K562 (cell line): Measurements from ENCODE around the gene GPR107. TPM values are rescaled to one million over a fixed set of nuclear protein-coding genes. Genes with fewer than 3 reads are reported as not detected.

Experiments
- BDP1 ChIP-seq: IDR thresholded peaks from 3 replicates; pipeline ENCODE4 v1.6.1; 2011; ENCODE audit not compliant: insufficient read length, insufficient read depth
- ETV5 ChIP-seq: sonication (generic); formaldehyde crosslinking; IDR thresholded peaks from 2 replicates; pipeline ENCODE4 v1.4.0; 2020; ENCODE audit warnings: low read depth, mild to moderate bottlenecking, missing genetic modification reagents
- HDGF ChIP-seq: fragments of 450-650 bp; IDR thresholded peaks from 2 replicates; pipeline ENCODE4 v1.6.1; 2016
- KDM1A ChIP-seq, 2 experiments: fragments of 450-650 bp; IDR thresholded peaks; 2 replicates each; pipeline ENCODE4 v1.6.1; 2016; ENCODE audit warnings: mild to moderate bottlenecking in 2 of 2
- MAFG ChIP-seq: fragments of 450-650 bp; conservative IDR thresholded peaks from 2 replicates; pipeline ENCODE4 v1.6.1; 2016; ENCODE audit warnings: missing genetic modification characterization, missing compliant biosample characterization
- MAFK ChIP-seq: IDR thresholded peaks from 2 replicates; pipeline ENCODE4 v1.6.1; 2011; ENCODE audit warnings: low read length, improper control_type of control experiment
- NCOA2 ChIP-seq, 2 experiments: fragments of 450-650 bp; IDR thresholded peaks; 2 replicates each; pipeline ENCODE4 v1.6.1; 2018; ENCODE audit warnings: mild to moderate bottlenecking in 2 of 2, moderate library complexity in 1 of 2; ENCODE audit not compliant: partially characterized antibody in 2 of 2
- NFIC ChIP-seq: fragments of 450-650 bp; IDR thresholded peaks from 2 replicates; pipeline ENCODE4 v1.6.1; 2017; ENCODE audit warnings: mild to moderate bottlenecking, inconsistent platforms
- RAD51 ChIP-seq: fragments of 450-650 bp; IDR thresholded peaks from 2 replicates; pipeline ENCODE4 v1.7.1; 2016; ENCODE audit warnings: low read depth, mild to moderate bottlenecking, borderline replicate concordance
- RFX1 ChIP-seq: fragments of 450-650 bp; IDR thresholded peaks from 2 replicates; pipeline ENCODE4 v1.6.1; 2016; ENCODE audit warnings: mild to moderate bottlenecking, moderate library complexity
- SNRNP70 ChIP-seq: fragments of 200-400 bp; formaldehyde crosslinking; optimal IDR thresholded peaks from 2 replicates; pipeline ENCODE3; 2017; ENCODE audit warnings: low read depth, low read length
- TCF7 ChIP-seq: sonication (generic); IDR thresholded peaks from 2 replicates; pipeline ENCODE4 v1.6.1; 2016; ENCODE audit warnings: antibody characterized with exemption, borderline replicate concordance
- TOE1 ChIP-seq, 2 experiments: fragments of 450-650 bp in 1 of 2; sonication (generic) in 1 of 2; formaldehyde crosslinking in 1 of 2; IDR thresholded peaks; 2 replicates each; pipeline versions ENCODE4 v1.7.1 to v1.8.0; 2016 to 2022; ENCODE audit warnings: borderline replicate concordance in 2 of 2, mild to moderate bottlenecking in 2 of 2, antibody characterized with exemption in 1 of 2, inconsistent platforms in 1 of 2, low read depth in 1 of 2, missing genetic modification reagents in 1 of 2, moderate library complexity in 1 of 2
- ZBTB1 ChIP-seq: sonication (generic); formaldehyde crosslinking; IDR thresholded peaks from 2 replicates; pipeline ENCODE4 v1.8.1; 2023; ENCODE audit warnings: missing genetic modification reagents, low read depth, mild to moderate bottlenecking, borderline replicate concordance
- ZBTB8A ChIP-seq: fragments of 450-650 bp; IDR thresholded peaks from 2 replicates; pipeline ENCODE4 v1.6.1; 2018; ENCODE audit warnings: mild to moderate bottlenecking, moderate library complexity; ENCODE audit not compliant: partially characterized antibody
- ZKSCAN8 ChIP-seq: fragments of 200-800 bp; sonication (Bioruptor generic); IDR thresholded peaks from 2 replicates; pipeline ENCODE4 v1.6.1; 2016; ENCODE audit warnings: missing genetic modification characterization, missing compliant biosample characterization
- ZNF124 ChIP-seq: sonication (generic); formaldehyde crosslinking; IDR thresholded peaks from 2 replicates; pipeline ENCODE4 v1.8.1; 2022; ENCODE audit warnings: missing genetic modification reagents
- ZZZ3 ChIP-seq: fragments of 450-650 bp; IDR thresholded peaks from 2 replicates; pipeline ENCODE4 v1.6.1; 2016; ENCODE audit warnings: antibody characterized with exemption, mild to moderate bottlenecking, moderate library complexity
- polyA plus RNA-seq, 8 experiments: library from polyadenylated mRNA; depleted of rRNA in 4 of 8; stranded (reverse) in 5 of 8; unstranded in 3 of 8; fragments of >200 nt; fragmentation: Nextera tagmentation in 2 of 8; fragmentation: Illumina TruSeq in 1 of 8; extraction: Ambion mirVana in 2 of 8; extraction: Trizol in 1 of 8; gene quantifications; 2 replicates each; pipeline versions ENCODE4 v1.2.1 to v1.2.3, GENCODE V29; 2011 to 2014; ENCODE audit warnings: inconsistent platforms in 1 of 8, missing spikeins in 1 of 8
- total RNA-seq, 7 experiments: library from RNA; depleted of rRNA in 6 of 7; stranded (reverse); fragments of >200 nt in 6 of 7; fragmentation: Illumina TruSeq in 2 of 7; extraction: Trizol in 2 of 7; gene quantifications; 2 replicates each; pipeline versions ENCODE4 v1.2.1 to v1.2.3, GENCODE V29; 2011 to 2021; ENCODE audit warnings: low replicate concordance in 1 of 7
- TF ChIP-seq, protein P1 (sequence below): fragments of 250-450 bp; sonication (Bioruptor Pico); IDR thresholded peaks from 2 replicates; pipeline ENCODE4 v1.4.0; 2020; ENCODE audit warnings: mild to moderate bottlenecking, moderate library complexity
- TF ChIP-seq, protein P2 (sequence below), 2 experiments: fragments of 450-650 bp in 1 of 2; sonication (generic) in 1 of 2; formaldehyde crosslinking in 1 of 2; IDR thresholded peaks in 1 of 2; conservative IDR thresholded peaks in 1 of 2; 2 replicates each; pipeline versions ENCODE4 v1.6.1 to v1.8.1; 2016 to 2023; ENCODE audit warnings: mild to moderate bottlenecking in 2 of 2, moderate library complexity in 2 of 2, inconsistent platforms in 1 of 2, missing genetic modification reagents in 1 of 2
- TF ChIP-seq, protein P3 (sequence below): fragments of 250-450 bp; sonication (Bioruptor Pico); IDR thresholded peaks from 2 replicates; pipeline ENCODE4 v1.8.0; 2022; ENCODE audit warnings: moderate library complexity, mild to moderate bottlenecking, inconsistent platforms
- TF ChIP-seq, protein P4 (sequence below): sonication (generic); formaldehyde crosslinking; IDR thresholded peaks from 2 replicates; pipeline ENCODE4 v1.8.0; 2022; ENCODE audit warnings: missing genetic modification reagents, mild to moderate bottlenecking, moderate library complexity, borderline replicate concordance

Gene GPR107
- total and polyA plus RNA-seq, 9 of the 15 experiments (the other 6 are each of a cell fraction or from before 2014, with no cell fraction given): 3.2 to 34.6 (median 14.4) TPM

DNA sequence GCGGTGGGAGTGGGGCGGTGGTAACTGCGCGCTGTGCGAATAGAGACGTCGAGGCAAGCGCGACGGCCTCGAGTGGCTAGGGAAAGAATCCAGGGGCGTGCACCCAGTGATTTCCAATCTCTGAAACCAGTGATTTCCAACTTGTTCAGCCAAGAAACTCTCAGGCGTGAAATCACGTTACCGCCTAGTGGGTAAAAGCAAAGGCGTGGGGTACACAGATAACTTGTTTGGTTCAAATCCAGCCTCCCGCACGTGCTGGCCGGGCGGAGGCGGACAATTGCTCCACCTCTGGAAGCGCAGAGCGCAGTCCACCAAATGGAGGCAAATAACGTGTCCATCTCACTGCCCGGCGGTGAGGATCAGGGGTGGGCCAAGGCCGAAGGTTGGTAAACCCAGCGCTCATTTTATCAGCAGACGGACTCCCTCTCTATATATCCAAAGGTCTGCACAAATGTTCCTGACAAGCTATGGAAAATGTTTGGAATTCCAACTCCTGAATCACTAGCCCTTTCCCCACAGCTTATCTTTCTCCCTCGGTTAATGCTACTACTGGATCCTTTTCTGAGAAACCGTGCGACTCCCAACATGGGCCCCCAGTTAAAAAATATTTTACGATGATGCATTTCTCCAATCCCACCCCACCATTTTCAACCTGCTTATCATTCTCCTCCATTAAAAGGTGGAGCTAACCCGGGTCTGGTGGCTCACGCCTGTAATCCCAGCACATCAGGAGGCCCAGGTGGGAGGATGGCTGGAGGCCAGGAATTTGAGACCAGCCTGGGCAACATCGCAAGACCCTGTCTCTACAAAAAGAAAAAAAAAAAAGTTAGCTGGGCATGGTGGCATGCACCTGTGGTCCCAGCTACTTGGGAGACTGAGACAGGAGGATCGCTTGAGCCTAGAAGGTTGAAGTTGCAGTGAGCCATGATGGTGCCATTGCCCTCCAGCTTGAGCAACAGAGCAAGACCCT, 9.8 kb upstream of the GPR107 start (continued):
- TF ChIP-seq, protein P1, sequence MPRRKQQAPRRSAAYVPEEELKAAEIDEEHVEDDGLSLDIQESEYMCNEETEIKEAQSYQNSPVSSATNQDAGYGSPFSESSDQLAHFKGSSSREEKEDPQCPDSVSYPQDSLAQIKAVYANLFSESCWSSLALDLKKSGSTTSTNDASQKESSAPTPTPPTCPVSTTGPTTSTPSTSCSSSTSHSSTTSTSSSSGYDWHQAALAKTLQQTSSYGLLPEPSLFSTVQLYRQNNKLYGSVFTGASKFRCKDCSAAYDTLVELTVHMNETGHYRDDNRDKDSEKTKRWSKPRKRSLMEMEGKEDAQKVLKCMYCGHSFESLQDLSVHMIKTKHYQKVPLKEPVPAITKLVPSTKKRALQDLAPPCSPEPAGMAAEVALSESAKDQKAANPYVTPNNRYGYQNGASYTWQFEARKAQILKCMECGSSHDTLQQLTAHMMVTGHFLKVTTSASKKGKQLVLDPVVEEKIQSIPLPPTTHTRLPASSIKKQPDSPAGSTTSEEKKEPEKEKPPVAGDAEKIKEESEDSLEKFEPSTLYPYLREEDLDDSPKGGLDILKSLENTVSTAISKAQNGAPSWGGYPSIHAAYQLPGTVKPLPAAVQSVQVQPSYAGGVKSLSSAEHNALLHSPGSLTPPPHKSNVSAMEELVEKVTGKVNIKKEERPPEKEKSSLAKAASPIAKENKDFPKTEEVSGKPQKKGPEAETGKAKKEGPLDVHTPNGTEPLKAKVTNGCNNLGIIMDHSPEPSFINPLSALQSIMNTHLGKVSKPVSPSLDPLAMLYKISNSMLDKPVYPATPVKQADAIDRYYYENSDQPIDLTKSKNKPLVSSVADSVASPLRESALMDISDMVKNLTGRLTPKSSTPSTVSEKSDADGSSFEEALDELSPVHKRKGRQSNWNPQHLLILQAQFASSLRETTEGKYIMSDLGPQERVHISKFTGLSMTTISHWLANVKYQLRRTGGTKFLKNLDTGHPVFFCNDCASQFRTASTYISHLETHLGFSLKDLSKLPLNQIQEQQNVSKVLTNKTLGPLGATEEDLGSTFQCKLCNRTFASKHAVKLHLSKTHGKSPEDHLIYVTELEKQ (CRISPR knock-in tag): no peak
- TF ChIP-seq RFX1 (no peak), ZZZ3 (no peak), SNRNP70 (no peak), TOE1 (IDR thresholded peaks at IDR 0.05; ENCODE audit: borderline replicate concordance) (no peak), TOE1 (CRISPR knock-in tag; IDR thresholded peaks at IDR 0.05; ENCODE audit: borderline replicate concordance, low read depth) (no peak), HDGF (no peak), BDP1 (no peak), ZKSCAN8 (no peak), TCF7 (no peak), MAFK (no peak), ZNF124 (CRISPR knock-in tag) (no peak), RAD51 (no peak), ETV5 (CRISPR knock-in tag) (no peak; the same call in 1 of the 2 replicates), ZBTB1 (CRISPR knock-in tag) (0 out of 2 replicates have a peak, but pooled peaks have one; percentile 59), NFIC (peak; percentile 73), ZBTB8A (no peak), KDM1A (IDR thresholded peaks at IDR 0.05) (peak; percentile 100), NCOA2 (IDR thresholded peaks at IDR 0.05; ENCODE audit: partially characterized antibody in 2 of 2) (no peak), MAFG (tag) (no peak)
- TF ChIP-seq, protein P2, sequence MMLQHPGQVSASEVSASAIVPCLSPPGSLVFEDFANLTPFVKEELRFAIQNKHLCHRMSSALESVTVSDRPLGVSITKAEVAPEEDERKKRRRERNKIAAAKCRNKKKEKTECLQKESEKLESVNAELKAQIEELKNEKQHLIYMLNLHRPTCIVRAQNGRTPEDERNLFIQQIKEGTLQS (IDR thresholded peaks at IDR 0.05): no peak; the same call in 1 of the 2 replicates
- TF ChIP-seq, protein P2 (CRISPR knock-in tag; conservative IDR thresholded peaks at IDR 0.05): no peak
- TF ChIP-seq, protein P3, sequence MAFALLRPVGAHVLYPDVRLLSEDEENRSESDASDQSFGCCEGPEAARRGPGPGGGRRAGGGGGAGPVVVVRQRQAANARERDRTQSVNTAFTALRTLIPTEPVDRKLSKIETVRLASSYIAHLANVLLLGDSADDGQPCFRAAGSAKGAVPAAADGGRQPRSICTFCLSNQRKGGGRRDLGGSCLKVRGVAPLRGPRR (CRISPR knock-in tag): no peak
- TF ChIP-seq, protein P4, sequence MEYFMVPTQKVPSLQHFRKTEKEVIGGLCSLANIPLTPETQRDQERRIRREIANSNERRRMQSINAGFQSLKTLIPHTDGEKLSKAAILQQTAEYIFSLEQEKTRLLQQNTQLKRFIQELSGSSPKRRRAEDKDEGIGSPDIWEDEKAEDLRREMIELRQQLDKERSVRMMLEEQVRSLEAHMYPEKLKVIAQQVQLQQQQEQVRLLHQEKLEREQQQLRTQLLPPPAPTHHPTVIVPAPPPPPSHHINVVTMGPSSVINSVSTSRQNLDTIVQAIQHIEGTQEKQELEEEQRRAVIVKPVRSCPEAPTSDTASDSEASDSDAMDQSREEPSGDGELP (CRISPR knock-in tag): peak; percentile 69; the same call in 1 of the 2 replicates
